Activated naive CD8-positive, alpha-beta T cell treated with anti-CD3 and anti-CD28 coated beads for 36 hours (primary cell): Measurements from ENCODE around the gene SLBP. TPM values are rescaled to one million over a fixed set of nuclear protein-coding genes. Genes with fewer than 3 reads are reported as not detected.

Experiments
- DNase-seq: peaks from one replicate; pipeline ENCODE4 v3.0.0; 2021
- H3K27ac Mint-ChIP-seq: one replicate; pipeline ENCODE4 v1.8.0; 2022; ENCODE audit warnings: mild to moderate bottlenecking, moderate library complexity, mixed read lengths
- H3K27me3 Mint-ChIP-seq: one replicate; pipeline ENCODE4 v1.8.0; 2022; ENCODE audit warnings: mild to moderate bottlenecking, mixed read lengths
- H3K36me3 Mint-ChIP-seq: one replicate; pipeline ENCODE4 v1.8.0; 2021; ENCODE audit warnings: mild to moderate bottlenecking, mixed read lengths
- H3K4me1 Mint-ChIP-seq: one replicate; pipeline ENCODE4 v1.8.0; 2021; ENCODE audit warnings: mixed read lengths
- H3K4me3 Mint-ChIP-seq: one replicate; pipeline ENCODE4 v1.8.0; 2022; ENCODE audit warnings: mild to moderate bottlenecking, moderate library complexity, mixed read lengths
- H3K9me3 Mint-ChIP-seq: one replicate; pipeline ENCODE4 v1.8.0; 2022; ENCODE audit warnings: mixed read lengths
- total RNA-seq, 2 experiments: library from RNA; stranded (reverse); gene quantifications; one replicate each; pipeline ENCODE4 v1.2.3, GENCODE V29; 2021

Gene SLBP
- total RNA-seq, 2 experiments from 2014 or later = 183 to 184 TPM

DNA sequence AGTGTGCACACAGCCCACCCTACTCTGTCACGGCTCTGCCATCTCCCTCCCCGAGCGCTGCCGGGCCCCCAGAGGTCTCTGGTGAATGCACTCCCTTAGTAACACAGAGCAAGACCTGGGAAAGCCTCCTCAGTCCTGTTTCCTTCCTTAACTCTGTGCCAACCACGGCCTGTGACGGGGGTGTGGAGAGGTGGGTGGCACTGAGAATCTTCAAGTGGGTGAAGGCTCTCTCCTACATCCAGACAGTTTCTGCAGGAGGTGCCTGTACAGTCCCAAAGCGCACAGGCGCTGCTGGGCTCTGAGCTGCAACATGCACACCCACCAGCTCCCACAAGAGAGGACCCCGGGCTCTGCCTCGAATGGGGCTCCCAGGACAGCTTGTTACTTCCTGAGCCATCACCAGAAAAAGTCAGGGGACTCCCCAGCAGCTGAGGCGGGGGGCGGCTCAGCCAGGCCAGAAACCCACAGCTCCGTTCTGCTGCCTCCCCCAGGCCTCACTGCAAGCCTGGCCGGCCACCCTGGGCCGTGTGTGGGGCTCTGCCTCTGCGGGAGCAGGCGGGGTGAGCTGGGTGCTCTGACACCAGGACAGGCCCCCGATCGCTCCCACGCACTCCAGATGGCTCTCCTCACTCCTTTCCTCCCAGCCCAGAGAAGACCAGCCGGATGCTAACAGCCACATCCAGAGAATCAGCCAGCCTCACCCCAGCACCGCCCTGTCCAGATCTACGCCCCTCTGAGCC is 57.7 kb downstream of the SLBP start:
- Mint-ChIP-seq H3K9me3 (no peaks in the 10 kb centered on the region), H3K27me3 (no peaks in the 10 kb centered on the region), H3K27ac (no peak overlapping the region), H3K4me1 (no peaks in the 10 kb centered on the region), H3K36me3 (no peaks in the 10 kb centered on the region), H3K4me3 (no peak overlapping the region)
- no peak for DNase-seq

DNA sequence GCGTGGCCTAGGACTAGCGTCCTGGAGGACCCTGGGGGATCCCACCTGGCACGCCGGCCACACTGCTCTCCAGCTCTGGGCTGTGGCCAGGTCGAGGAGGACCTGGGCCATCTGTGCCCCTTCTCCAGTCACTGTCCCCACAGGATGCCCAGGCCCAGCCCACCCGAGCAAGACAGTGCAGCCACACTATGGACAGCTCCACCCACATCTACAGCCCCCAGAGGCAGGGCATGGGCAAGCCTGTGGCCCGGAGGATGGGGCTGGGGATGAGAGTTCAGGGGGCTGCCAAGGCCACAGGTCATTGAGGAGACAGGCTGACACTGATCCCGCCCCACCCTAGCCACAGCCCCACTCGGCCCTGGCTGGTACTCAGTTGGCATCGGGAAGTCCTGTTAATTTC is 58.3 kb downstream of the SLBP start:
- no peak for DNase-seq
- H3K36me3 Mint-ChIP-seq = no peaks in the 10 kb centered on the region
- H3K9me3 Mint-ChIP-seq = no peaks in the 10 kb centered on the region
- no peaks in the 10 kb centered on the region for H3K27me3 Mint-ChIP-seq
- H3K4me1 Mint-ChIP-seq = no peaks in the 10 kb centered on the region
- no peak overlapping the region for H3K27ac Mint-ChIP-seq
- H3K4me3 Mint-ChIP-seq = no peak overlapping the region

DNA sequence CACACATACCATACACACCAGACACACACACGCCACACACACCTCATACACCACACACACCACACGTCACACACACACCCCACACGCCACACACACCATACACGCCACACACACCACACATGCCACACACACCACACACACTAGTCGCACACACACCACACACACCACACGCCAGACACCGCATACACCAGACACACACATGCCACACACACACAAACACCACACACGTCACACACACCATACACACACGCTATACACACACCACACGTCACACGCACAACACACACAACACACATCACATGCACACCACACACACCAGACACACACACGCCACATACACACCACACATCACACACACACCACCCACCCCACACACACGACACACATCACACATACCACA is 60.0 kb downstream of the SLBP start:
- H3K4me3 Mint-ChIP-seq = no peak overlapping the region
- no peak overlapping the region for H3K27ac Mint-ChIP-seq
- H3K27me3 Mint-ChIP-seq = no peaks in the 10 kb centered on the region
- peaks cover 3% of the 10 kb centered on the region for H3K4me1 Mint-ChIP-seq
- no peak for DNase-seq
- H3K36me3 Mint-ChIP-seq = peaks cover 1% of the 10 kb centered on the region
- H3K9me3 Mint-ChIP-seq = no peaks in the 10 kb centered on the region

DNA sequence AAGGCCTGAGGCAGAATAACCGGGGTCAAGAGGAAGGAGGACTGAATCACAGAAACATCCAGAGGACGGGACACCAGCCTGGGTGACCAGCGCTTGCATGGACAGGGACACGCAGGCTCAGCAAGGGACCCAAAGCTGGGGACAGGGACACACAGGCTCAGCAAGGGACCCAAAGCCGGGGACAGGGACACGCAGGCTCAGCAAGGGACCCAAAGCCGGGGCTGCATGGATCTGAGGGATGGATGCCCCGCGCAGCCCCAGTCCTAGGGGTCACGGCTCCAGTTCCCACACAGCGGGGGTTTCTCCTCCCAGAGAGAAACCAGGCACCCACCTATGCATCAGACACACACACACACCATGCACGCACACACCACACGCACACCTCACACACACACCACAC is 60.5 kb downstream of the SLBP start:
- DNase-seq = no peak
- Mint-ChIP-seq H3K36me3 (peaks cover 1% of the 10 kb centered on the region), H3K27me3 (no peaks in the 10 kb centered on the region), H3K4me1 (peaks cover 3% of the 10 kb centered on the region), H3K27ac (no peak overlapping the region), H3K9me3 (no peaks in the 10 kb centered on the region), H3K4me3 (no peak overlapping the region)

DNA sequence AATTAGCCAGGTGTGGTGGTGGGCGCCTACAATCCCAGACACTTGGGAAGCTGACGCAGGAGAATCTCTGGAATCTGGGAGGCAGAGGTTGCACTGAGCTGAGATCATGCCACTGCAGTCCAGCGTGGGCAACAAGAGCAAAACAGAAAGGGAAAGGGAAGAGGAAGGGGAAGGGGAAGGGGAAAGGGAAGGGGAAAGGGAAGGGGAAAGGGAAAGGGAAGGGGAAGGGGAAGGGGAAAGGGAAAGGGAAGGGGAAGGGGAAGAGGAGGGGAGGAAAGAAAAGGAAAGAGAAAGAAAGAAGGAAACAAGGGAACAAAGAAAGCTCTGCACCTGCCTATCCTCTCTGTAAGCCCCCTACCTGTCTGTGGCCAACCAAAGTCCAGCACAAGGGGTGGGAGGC is 63.2 kb downstream of the SLBP start:
- H3K4me3 Mint-ChIP-seq = no peak overlapping the region
- DNase-seq = no peak
- no peak overlapping the region for H3K27ac Mint-ChIP-seq
- H3K9me3 Mint-ChIP-seq = no peaks in the 10 kb centered on the region
- H3K27me3 Mint-ChIP-seq = no peaks in the 10 kb centered on the region
- H3K36me3 Mint-ChIP-seq = peaks cover 1% of the 10 kb centered on the region
- peaks cover 3% of the 10 kb centered on the region for H3K4me1 Mint-ChIP-seq

DNA sequence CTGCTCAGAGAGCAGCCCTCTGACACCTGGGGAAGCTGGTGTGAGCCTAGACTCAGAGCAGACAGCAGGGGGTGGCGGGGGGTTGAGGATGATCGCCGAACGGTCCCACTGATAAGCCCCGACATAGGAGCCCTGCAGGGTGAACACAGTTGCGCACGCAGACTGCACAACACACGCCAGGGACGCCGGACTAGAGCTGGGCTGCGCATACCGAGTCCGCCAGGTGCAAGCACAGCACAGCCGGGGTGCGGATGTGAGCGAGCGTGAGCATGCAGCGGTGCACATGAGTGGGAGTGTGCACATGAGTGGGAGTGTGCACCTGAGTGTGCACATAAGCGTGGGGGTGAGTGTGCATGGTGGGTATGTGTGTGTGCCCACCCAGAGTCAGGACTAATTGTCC is 64.7 kb downstream of the SLBP start:
- Mint-ChIP-seq H3K4me1 (peaks cover 3% of the 10 kb centered on the region), H3K27me3 (no peaks in the 10 kb centered on the region), H3K9me3 (no peaks in the 10 kb centered on the region), H3K4me3 (no peak overlapping the region), H3K27ac (no peak overlapping the region), H3K36me3 (peaks cover 1% of the 10 kb centered on the region)
- no peak for DNase-seq

DNA sequence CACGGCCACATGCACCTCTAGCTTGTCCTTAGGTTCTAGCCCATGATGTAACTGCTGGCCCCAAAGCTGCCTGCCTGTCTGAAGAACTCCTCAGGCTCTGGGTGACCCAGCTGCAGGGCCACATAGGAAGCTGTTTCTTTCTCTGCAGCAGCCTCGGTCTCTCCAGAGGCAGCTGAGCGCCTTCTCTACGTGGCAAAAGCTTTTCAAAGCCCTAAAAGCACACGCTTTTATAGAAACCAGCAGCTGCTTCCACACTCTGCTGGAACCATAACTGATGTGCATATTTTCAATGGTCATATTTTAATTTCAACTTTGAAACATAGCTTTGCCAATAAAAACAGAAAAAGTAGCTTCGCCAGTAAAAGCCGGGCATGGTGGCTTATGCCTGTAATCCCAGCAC is 65.4 kb downstream of the SLBP start:
- Mint-ChIP-seq H3K4me1 (peaks cover 3% of the 10 kb centered on the region), H3K4me3 (no peak overlapping the region), H3K27me3 (no peaks in the 10 kb centered on the region), H3K9me3 (no peaks in the 10 kb centered on the region), H3K36me3 (peaks cover 1% of the 10 kb centered on the region), H3K27ac (no peak overlapping the region)
- DNase-seq = no peak

DNA sequence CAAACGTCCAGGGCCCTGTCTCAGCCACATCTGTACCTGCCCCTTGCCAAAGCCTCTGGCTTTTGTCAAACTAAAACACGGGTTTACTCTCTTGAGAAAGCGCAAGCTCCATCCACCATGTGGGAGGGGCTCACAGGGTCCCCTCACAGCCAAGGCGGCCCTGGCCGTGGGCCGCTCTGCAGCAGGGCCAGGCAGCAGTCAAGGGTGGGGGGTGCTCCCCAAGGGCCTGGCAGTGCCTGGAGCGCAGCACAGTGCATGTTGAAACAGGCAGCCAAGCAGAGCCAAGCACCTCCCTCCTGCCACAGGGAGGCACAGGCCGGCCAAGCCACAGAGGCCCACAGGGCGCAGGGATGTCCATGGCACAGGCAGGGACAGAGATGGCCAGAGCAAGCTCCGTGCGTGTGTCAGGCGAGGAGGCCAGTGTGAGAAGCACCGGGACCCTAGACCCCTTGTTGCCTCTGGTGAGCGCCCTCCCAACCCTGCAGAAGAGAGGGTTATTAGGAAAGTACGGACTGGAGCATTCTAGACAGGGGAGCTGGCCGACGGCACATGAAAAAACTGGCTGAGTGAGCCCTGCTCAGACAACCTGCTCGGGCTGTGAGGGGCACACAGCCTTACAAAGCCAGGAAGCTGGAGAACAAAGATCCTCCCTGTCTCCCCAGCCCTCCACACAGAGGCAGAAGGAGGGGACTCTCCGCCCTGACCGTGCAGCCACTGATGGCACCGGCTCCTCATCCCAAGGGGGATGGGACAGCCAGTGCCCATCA is 67.0 kb downstream of the SLBP start:
- peaks cover 3% of the 10 kb centered on the region for H3K4me1 Mint-ChIP-seq

DNA sequence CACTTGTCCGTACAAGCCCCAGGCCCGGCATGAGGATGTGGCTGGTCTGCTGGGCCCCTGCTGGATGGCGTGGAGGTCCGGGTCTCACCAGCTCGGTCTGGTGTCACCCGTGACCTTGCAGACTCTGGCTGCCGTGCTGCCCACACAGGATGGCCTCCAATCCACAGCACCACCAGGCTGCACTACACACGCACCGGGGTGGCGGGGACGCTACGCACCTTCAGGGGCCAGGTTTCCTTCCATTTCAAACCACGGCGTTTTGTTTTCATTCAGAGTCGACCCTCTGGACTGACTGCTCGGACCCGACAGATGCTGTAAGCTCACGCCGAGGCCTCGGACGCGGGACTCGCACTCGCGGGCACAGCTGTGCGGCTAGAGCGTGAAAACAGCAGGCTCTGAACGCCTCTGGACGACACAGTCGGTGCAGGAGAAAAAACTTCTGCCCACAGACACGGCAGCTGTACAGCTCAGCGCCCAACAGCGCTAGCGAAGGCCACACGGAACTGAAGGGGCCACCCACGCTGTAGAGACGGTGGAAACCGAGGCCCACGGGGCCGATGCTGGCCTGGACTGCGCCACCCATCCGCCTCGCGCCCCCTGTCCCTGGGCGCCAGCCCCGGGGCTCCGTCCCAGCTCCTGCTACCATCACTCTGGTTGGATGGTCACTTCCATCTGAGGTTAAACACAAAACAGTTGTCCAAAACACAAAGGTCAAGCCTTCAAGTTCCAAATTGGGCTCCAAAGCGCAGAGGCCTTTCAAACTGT is 68.0 kb downstream of the SLBP start:
- Mint-ChIP-seq H3K36me3 (peaks cover 1% of the 10 kb centered on the region), H3K27me3 (no peaks in the 10 kb centered on the region)

More for the DNA sequence above, 67.0 kb downstream of the SLBP start:
- no peak for DNase-seq
- H3K36me3 Mint-ChIP-seq = peaks cover 1% of the 10 kb centered on the region
- no peaks in the 10 kb centered on the region for H3K27me3 Mint-ChIP-seq
- no peak overlapping the region for H3K4me3 Mint-ChIP-seq
- no peaks in the 10 kb centered on the region for H3K9me3 Mint-ChIP-seq
- H3K27ac Mint-ChIP-seq = no peak overlapping the region

More for the DNA sequence above, 68.0 kb downstream of the SLBP start:
- H3K27ac Mint-ChIP-seq = no peak overlapping the region
- H3K9me3 Mint-ChIP-seq = no peaks in the 10 kb centered on the region
- DNase-seq = no peak
- H3K4me1 Mint-ChIP-seq = peaks cover 3% of the 10 kb centered on the region
- no peak overlapping the region for H3K4me3 Mint-ChIP-seq

Other genes starting within 250 kb of the SLBP start
- gene FAM53A, start 28.0 kb downstream of the SLBP start, total RNA-seq = 1 to 10 TPM in 1 of 2 experiments, under 1 TPM in 1; 0.82 to 1.3 TPM
- 10 to 100 TPM; 20.5 to 20.8 TPM for gene TMEM129, start 9.0 kb upstream of the SLBP start, total RNA-seq
- 100 to 1,000 TPM; 189 to 190 TPM for gene TACC3, start 9.2 kb upstream of the SLBP start, total RNA-seq
- gene FGFR3, start 81.0 kb upstream of the SLBP start, total RNA-seq = not detected
- gene LETM1, start 143.8 kb upstream of the SLBP start, total RNA-seq = 10 to 100 TPM; 76.6 to 77.3 TPM
- 100 to 1,000 TPM; 181 to 184 TPM for gene NSD2, start 159.1 kb upstream of the SLBP start, total RNA-seq